ENCODE data around the gene CDK5.

Gene CDK5

GRCh38 chr7:151060113-151060415 lies 2.4 kb upstream of the CDK5 start:
- TF ChIP-seq, protein P1, sequence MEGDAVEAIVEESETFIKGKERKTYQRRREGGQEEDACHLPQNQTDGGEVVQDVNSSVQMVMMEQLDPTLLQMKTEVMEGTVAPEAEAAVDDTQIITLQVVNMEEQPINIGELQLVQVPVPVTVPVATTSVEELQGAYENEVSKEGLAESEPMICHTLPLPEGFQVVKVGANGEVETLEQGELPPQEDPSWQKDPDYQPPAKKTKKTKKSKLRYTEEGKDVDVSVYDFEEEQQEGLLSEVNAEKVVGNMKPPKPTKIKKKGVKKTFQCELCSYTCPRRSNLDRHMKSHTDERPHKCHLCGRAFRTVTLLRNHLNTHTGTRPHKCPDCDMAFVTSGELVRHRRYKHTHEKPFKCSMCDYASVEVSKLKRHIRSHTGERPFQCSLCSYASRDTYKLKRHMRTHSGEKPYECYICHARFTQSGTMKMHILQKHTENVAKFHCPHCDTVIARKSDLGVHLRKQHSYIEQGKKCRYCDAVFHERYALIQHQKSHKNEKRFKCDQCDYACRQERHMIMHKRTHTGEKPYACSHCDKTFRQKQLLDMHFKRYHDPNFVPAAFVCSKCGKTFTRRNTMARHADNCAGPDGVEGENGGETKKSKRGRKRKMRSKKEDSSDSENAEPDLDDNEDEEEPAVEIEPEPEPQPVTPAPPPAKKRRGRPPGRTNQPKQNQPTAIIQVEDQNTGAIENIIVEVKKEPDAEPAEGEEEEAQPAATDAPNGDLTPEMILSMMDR (IDR thresholded peaks at IDR 0.05; ENCODE audit: borderline replicate concordance, insufficient read depth, low read depth, low read length): no peak

DNA sequence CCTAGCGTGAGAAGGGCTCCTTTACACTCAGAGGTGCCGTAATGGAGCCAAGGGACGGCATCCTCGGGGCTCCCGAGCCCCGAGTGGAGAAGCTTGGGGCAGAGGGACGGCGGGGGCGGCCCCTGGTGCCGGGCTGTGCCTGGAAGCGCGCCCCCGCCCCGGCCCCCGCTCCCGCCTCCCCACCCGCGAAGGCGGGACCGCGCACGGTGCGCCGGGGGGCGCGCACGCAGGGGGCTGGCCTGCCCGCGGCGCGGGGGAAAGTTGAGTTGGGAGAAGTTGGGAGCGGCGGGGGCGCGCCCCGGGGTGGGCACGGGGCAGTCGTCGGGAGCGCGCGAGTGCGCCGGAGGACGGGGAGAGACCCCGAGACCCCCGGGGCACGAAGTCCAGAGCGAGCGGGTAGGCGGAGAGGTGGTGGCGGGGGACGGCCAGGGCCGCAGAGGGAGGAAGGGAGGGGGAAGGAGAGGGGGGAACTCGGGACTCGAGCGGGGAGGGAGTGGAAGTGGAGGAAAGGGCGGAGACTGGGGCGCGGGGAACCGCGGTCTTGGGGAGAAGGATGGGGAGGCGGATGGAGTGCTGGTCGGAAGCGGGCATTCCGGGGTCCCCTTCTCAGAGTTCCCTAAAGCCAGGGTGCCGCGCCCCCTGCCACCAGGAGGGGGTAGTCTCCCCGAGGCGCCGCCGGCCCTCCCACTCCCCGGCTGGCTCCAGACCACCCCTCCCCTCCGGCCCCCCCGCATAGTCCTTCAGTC lies 1.8 kb upstream of the CDK5 start, which contains the start of gene SLC4A2:
Gene SLC4A2 (plus strand): TSS at position 223 of the 746 bp plus-strand sequence. CDS start 2,399 bp downstream, outside the sequence.
- peak within 1 kb of the TSS; percentile 88 for H3K4me3 ChIP-seq (ENCODE audit: low read depth, low read length)
- TF ChIP-seq, protein P1 (IDR thresholded peaks at IDR 0.05; ENCODE audit: borderline replicate concordance, insufficient read depth, low read depth, low read length): peak; percentile 68

More at GRCh38 chr7:151060113-151060415, 2.4 kb upstream of the CDK5 start:
- H3K4me3 ChIP-seq (ENCODE audit: low read depth, low read length): peak overlapping the region; percentile 88

GRCh38 chr7:151058781-151059366 lies 1.2 kb upstream of the CDK5 start:
- TF ChIP-seq, protein P1 (IDR thresholded peaks at IDR 0.05; ENCODE audit: borderline replicate concordance, insufficient read depth, low read depth, low read length): no peak
- H3K4me3 ChIP-seq (ENCODE audit: low read depth, low read length): peak overlapping the region; percentile 88

- TF ChIP-seq, protein P1 (IDR thresholded peaks at IDR 0.05; ENCODE audit: borderline replicate concordance, insufficient read depth, low read depth, low read length): no peak
- H3K4me3 ChIP-seq (ENCODE audit: low read depth, low read length): peak overlapping the region; percentile 88
These were observed 488 bp upstream of the CDK5 start for GRCh38 chr7:151057989-151058780.

DNA sequence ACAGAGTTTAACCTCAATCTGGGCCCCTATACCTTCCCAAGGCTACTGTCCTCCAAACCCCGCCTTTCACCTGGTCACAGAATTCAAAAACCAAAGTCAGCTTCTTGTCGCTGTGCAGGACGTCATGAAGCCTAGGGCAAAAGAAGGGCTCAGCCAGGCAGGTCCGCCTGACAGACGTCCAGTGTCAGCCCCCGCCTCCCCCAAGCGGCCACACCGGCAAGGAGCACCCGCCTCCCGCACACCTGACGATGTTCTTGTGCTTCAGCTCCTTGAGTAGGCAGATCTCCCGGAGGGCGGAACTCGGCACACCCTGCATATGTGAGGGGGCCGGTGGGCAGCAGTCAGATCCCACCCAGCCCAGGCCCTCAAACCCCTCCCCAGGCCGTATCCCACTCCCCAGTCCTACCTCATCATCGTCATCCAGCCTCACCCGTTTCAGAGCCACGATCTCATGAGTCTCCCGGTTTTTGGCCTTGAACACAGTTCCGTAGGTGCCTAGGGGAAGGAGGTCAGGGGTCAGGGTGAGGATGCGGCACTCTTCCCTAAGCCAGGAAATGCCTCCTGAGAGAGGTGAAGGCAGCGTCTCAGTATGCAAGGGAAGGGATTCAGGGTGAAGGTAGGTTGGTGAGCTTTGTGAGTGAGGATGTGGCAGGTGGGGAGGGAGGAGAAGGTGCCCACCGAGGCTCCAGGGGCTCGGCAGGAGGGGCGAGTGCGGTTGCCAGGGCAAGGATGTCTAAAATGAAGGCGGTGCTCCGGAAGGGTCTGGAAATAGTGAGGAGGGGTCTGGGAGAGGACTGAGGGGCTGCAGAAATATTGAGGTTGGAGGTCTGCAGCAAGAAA lies 811 bp downstream of the CDK5 start:
- H3K4me3 ChIP-seq (ENCODE audit: low read depth, low read length): peak overlapping the region; percentile 88
- TF ChIP-seq, protein P1 (IDR thresholded peaks at IDR 0.05; ENCODE audit: borderline replicate concordance, insufficient read depth, low read depth, low read length): no peak

DNA sequence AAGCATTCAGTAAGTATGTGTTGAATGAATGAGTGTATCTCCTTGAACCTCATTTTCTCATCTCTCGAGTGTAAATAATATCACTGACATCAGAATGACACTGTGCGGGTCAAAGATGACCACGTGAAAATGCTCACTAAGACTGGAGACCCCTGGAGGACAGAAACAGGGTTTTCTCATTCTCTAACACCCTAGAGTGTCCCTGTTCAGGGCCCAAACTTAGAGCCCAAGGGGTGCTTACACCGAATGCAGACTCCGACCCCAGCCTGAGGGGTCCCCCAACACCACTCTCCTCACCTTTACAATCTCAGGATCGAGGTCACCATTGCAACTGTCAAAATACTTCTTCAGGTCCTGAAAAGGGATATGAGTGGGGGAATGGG lies 1.4 kb downstream of the CDK5 start:
- no peak overlapping the region for H3K4me3 ChIP-seq (ENCODE audit: low read depth, low read length)
- TF ChIP-seq, protein P1 (IDR thresholded peaks at IDR 0.05; ENCODE audit: borderline replicate concordance, insufficient read depth, low read depth, low read length): no peak

Data from GM12875 (cell line).